ENCODE data around the gene BCAS3.

Gene BCAS3

GRCh38 chr17:61369751-61370150 is 692.1 kb downstream of the BCAS3 start:
- TF ChIP-seq, protein P1, sequence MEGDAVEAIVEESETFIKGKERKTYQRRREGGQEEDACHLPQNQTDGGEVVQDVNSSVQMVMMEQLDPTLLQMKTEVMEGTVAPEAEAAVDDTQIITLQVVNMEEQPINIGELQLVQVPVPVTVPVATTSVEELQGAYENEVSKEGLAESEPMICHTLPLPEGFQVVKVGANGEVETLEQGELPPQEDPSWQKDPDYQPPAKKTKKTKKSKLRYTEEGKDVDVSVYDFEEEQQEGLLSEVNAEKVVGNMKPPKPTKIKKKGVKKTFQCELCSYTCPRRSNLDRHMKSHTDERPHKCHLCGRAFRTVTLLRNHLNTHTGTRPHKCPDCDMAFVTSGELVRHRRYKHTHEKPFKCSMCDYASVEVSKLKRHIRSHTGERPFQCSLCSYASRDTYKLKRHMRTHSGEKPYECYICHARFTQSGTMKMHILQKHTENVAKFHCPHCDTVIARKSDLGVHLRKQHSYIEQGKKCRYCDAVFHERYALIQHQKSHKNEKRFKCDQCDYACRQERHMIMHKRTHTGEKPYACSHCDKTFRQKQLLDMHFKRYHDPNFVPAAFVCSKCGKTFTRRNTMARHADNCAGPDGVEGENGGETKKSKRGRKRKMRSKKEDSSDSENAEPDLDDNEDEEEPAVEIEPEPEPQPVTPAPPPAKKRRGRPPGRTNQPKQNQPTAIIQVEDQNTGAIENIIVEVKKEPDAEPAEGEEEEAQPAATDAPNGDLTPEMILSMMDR (IDR thresholded peaks at IDR 0.05; ENCODE audit: extremely low read depth, missing control alignments), result no peak

DNA sequence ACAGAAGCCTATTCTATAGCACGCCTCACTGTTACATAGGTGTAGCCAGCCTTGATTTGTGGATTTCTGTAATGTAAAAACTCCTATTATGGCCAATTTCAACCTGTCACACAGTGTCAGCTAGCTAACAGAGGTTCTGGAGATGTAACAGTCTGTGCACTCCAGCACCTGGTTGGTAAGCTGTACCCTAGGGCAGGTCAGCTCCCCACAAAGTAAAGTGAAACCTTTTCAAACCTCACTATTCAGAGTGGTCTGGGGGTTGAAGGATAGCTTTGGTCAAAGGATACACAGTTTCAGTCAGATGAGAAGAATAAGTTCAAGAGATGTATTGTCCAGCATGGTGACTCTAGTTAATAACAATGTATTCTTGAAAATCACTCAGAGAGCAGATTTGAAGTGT is 693.5 kb downstream of the BCAS3 start:
- no peak for DNase-seq (ENCODE audit: low spot score)
- TF ChIP-seq, protein P1 (IDR thresholded peaks at IDR 0.05; ENCODE audit: extremely low read depth, missing control alignments), result no peak

More at GRCh38 chr17:61369751-61370150, 692.1 kb downstream of the BCAS3 start:
- DNase-seq (ENCODE audit: low spot score), result no peak

GRCh38 chr17:61371606-61372005 is 694.0 kb downstream of the BCAS3 start:
- TF ChIP-seq, protein P1 (IDR thresholded peaks at IDR 0.05; ENCODE audit: extremely low read depth, missing control alignments), result no peak
- no peak for DNase-seq (ENCODE audit: low spot score)

DNA sequence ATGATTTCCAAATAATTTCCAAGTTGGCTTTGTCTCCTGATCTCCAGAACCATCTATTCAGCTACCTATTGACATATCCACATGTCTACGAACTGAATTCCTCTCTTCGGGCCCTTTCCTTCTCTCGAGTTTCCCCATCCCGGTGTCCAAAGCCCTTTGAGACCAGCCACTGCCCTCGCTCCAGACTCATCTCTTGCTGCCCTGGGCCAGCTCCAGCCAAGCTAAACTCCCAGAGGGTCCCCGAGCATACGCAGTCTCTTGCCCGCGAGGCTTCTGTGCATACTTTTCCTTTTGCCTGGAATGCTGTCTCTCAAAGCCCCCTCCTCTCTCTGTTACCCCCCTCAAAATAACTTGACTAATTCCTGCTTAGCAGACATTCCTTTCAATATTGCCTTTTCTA is 694.8 kb downstream of the BCAS3 start:
- TF ChIP-seq, protein P1 (IDR thresholded peaks at IDR 0.05; ENCODE audit: extremely low read depth, missing control alignments), result no peak
- DNase-seq (ENCODE audit: low spot score), result no peak

- no peak for DNase-seq (ENCODE audit: low spot score)
- TF ChIP-seq, protein P1 (IDR thresholded peaks at IDR 0.05; ENCODE audit: extremely low read depth, missing control alignments), result no peak
These were observed 699.5 kb downstream of the BCAS3 start for GRCh38 chr17:61376931-61377838.

GRCh38 chr17:61378658-61379456 is 701.2 kb downstream of the BCAS3 start:
- TF ChIP-seq, protein P1 (IDR thresholded peaks at IDR 0.05; ENCODE audit: extremely low read depth, missing control alignments), result no peak
- no peak for DNase-seq (ENCODE audit: low spot score)

Measured in GM20000 (cell line).